ENCODE measurements around the gene KIAA0232.

KIAA0232 gene

DNA sequence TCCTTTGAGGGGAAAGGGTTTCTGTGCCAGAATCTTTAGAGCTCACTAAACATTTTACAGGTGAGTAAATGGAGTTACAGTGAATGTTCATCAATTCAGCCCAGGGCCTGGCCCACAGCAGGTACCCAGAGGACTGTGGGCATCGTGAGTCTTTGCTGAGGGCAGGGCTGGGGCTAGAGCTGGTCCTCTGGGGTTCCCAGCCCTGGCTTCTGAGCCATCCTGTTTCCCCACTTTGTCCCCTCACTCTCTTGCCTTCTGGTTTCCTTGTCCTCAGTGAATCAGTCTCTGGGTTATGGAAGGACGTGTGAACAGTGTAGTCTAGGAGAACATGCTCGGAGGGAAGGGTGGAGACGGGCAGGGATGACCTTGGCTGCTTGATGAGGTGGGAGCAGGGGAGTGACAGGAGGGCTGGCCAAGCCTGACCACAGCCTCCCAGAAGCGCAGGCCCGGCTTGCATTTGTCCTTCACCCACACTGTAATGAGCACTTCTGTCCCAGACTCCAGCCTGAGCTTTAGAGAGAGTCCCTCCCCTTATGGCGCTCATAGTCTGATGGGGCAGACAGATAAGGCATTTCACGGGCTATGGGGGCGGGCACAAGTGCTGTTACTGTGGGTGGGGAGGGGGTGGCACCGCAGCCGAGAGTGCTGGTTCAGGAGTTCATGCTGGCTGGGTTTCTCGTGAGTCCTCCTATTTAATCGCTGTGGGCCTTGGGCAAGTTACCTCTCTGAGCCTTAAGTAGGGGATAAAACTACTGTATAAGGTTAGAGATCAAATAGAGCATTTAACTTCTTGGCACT lies 144.4 kb downstream of the KIAA0232 start:
- no peak for DNase-seq

DNA sequence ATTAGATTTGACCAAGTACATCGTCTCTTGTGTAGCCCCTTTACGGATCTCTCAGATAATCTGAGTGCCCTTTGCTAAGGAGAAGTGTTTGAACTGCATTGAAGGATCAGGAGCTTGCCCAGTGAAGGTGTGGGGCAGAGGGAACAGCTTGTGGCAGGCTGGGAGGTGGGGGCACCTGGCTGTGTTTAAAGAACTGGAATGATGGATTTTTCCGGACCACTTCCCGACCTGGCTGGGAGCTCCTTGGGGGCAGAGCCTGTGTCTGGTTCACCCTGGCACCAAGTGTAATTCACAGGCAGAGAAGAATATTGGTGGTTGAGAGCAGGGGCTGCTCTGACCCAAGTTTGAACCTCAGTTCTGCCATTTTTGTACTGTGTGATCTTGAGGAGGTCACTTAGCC lies 145.6 kb downstream of the KIAA0232 start:
- no peak for DNase-seq

DNA sequence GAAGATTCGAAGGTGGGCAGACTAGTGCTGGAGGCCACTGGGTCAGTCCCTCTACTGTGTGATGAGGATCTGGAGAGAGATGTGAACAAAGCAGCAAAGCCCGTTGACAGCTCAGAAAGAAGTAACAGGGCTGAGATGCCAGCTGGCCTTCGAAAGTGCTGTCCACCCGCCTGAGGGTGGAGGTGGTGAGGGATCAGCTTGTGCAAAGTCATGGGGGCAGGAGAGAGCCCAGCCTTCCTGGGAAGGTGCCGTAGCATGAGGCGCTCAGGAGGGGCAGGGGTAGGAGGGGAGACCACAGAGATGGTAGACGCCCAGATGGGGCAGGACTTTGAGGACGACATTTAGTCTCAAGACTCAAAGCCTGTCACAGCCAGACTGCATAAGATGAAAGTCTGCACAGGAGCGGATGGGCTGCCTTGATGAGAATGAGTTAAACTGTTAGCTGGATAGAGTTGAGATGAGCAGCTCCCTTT lies 146.8 kb downstream of the KIAA0232 start:
- DNase-seq: no peak

DNA sequence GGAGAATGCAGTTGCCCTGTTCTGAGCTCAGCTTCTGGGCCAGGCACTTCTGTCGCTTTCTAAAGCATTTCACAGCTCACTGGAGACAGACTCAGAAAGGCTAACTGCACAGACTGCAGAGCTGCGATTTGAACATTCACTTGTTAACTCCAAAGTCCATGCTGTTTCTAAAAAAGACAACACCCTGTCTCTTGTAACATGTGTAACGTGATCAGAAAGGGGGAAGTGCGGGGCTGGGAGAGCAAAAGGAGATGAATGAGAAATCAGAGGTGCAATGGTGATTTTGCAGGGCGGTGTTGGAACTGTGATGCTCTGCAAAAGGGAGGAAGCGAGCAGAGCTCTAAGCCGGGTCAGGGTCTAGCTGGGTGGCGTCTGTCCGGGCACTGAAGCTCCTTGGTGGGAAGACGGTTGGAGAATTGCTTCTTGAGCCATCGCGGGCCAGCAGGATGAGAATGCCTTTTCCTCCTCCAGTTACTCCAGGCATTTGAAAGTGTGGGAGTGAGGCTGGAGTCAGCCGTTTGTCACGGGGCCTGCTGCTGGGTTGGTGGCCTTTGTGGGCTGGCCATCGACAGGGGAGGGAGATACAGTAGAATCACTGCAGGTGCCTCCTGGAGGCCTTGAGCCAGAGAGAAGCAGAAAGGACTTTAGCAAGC lies 147.4 kb downstream of the KIAA0232 start:
- no peak for DNase-seq

DNA sequence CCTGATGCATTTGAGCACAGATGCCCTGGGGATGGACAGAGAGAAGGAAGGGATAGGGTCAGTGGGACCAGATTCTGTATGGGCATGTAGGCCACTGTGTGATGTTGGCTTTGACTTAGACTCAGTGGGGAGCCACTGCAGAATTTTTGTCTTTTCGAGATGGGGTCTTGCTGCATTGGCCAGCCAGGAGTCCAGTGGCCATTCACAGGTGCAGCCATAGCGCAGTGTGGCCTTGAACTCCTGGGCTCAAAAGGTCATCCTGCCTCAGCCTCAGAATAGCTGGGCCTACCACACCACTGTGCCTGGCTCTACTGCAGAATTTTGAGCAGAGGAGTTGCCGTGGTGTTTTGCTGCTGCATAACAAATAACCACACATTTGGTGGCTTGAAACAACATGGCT lies 149.9 kb downstream of the KIAA0232 start:
- DNase-seq: no peak

DNA sequence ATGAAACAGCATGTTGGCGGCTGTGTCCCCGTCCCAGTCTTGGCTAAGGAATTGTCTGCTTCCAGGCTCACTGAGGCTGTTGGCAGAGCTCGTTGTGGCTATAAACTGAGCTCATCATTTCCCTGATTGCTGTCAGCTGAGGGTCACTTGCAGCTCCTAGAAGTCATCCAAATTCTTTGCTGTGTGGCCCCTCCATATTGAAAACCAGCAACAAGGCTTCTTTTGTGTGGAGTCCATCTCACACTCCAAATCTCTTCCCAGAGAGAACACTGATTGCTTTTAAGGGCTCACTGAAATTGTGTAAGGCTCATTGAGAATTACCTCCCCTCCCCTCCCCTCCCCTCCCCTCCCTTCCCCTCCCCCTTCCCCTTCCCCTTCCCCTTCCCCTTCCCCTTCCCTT lies 150.4 kb downstream of the KIAA0232 start:
- no peak for DNase-seq
